H1 (cell line): ENCODE measurements around the gene FRAT2.

ENCODE experiments used
- BACH1 ChIP-seq: IDR thresholded peaks from 2 replicates; pipeline ENCODE4 v1.6.1; 2012; ENCODE audit warnings: low read length, improper control_type of control experiment
- CTCF ChIP-seq, 3 experiments: IDR thresholded peaks; 1 replicate in 2 of 3; 2 replicates in 1 of 3; pipeline versions ENCODE4 v1.5.1 to v1.6.1; 2011; ENCODE audit warnings: low read length in 3 of 3, mild to moderate bottlenecking in 3 of 3, inconsistent platforms in 2 of 3, low read depth in 1 of 3, moderate library complexity in 1 of 3; ENCODE audit not compliant: insufficient read depth in 1 of 3; ENCODE audit errors: control extremely low read depth in 1 of 3
- GTF2F1 ChIP-seq: IDR thresholded peaks from 2 replicates; pipeline ENCODE4 v1.6.1; 2012; ENCODE audit warnings: low read depth, low read length, improper control_type of control experiment, borderline replicate concordance
- HDAC2 ChIP-seq, 2 experiments: fragments of 300-600 bp in 1 of 2; sonication (generic) in 1 of 2; IDR thresholded peaks; 2 replicates each; pipeline ENCODE4 v1.6.1; 2011 to 2012; ENCODE audit warnings: low read depth in 2 of 2, low read length in 2 of 2, mild to moderate bottlenecking in 2 of 2, moderate library complexity in 2 of 2, borderline replicate concordance in 1 of 2, inconsistent platforms in 1 of 2
- MAX ChIP-seq: IDR thresholded peaks from 2 replicates; pipeline ENCODE4 v1.6.1; 2012; ENCODE audit warnings: inconsistent platforms
- SRF ChIP-seq: IDR thresholded peaks from 2 replicates; pipeline ENCODE4 v1.6.1; 2011; ENCODE audit warnings: mild to moderate bottlenecking, low read depth, low read length, moderate library complexity
- TAF1 ChIP-seq: IDR thresholded peaks from 2 replicates; pipeline ENCODE4 v1.6.1; 2011; ENCODE audit warnings: mild to moderate bottlenecking, low read depth, low read length
- USF2 ChIP-seq: IDR thresholded peaks from 2 replicates; pipeline ENCODE4 v1.6.1; 2011; ENCODE audit warnings: low read length, improper control_type of control experiment

- TF ChIP-seq USF2, result no peak
- no peak for TF ChIP-seq TAF1
- no peak for TF ChIP-seq MAX
- TF ChIP-seq CTCF (IDR thresholded peaks at IDR 0.05; ENCODE audit: control extremely low read depth in 1 of 3, insufficient read depth in 1 of 3, low read depth in 1 of 3, low read length in 3 of 3), result no peak
- no peak for TF ChIP-seq SRF
- TF ChIP-seq BACH1, result no peak
- no peak for TF ChIP-seq GTF2F1
- no peak for TF ChIP-seq HDAC2 (IDR thresholded peaks at IDR 0.05; ENCODE audit: borderline replicate concordance in 1 of 2, low read depth in 2 of 2, low read length in 2 of 2)
Measured at GRCh38 chr10:97298223-97298571, 36.3 kb downstream of the FRAT2 start.
